Mesendoderm (in vitro differentiated cells): ENCODE results near the gene CR1. TPM values are rescaled to one million over a fixed set of nuclear protein-coding genes. Genes with fewer than 3 reads are reported as not detected.

Experiments
- DNase-seq: peaks from one replicate; pipeline ENCODE4 v3.0.0; 2013
- H2AK5ac ChIP-seq: 2 replicates; pipeline ENCODE4 v1.6.1; 2013; ENCODE audit warnings: low read length, inconsistent platforms
- H2BK120ac ChIP-seq: 2 replicates; pipeline ENCODE4 v1.6.1; 2013; ENCODE audit warnings: low read depth, mild to moderate bottlenecking, low read length, moderate library complexity, mixed read lengths
- H2BK15ac ChIP-seq: replicated peaks from 2 replicates; pipeline ENCODE4 v1.6.1; 2013; ENCODE audit warnings: low read depth, mild to moderate bottlenecking, moderate library complexity
- H2BK5ac ChIP-seq: 2 replicates; pipeline ENCODE4 v1.6.1; 2013; ENCODE audit warnings: low read length, inconsistent platforms
- H3K18ac ChIP-seq: 2 replicates; pipeline ENCODE4 v1.6.1; 2013; ENCODE audit warnings: mild to moderate bottlenecking, low read length, mixed read lengths
- H3K23ac ChIP-seq: one replicate; pipeline ENCODE4 v1.6.1; 2013; ENCODE audit warnings: low read length
- H3K27ac ChIP-seq: 2 replicates; pipeline ENCODE4 v1.5.1; 2013; ENCODE audit warnings: low read depth, mild to moderate bottlenecking, inconsistent platforms, low read length, moderate library complexity
- H3K27me3 ChIP-seq: 2 replicates; pipeline ENCODE4 v1.6.1; 2013; ENCODE audit warnings: low read length, control low read depth, mild to moderate bottlenecking, inconsistent platforms; ENCODE audit not compliant: insufficient read depth, poor library complexity
- H3K36me3 ChIP-seq: 2 replicates; pipeline ENCODE4 v1.6.1; 2013; ENCODE audit warnings: low read length, inconsistent platforms; ENCODE audit not compliant: control insufficient read depth, insufficient read depth
- H3K4ac ChIP-seq: one replicate; pipeline ENCODE4 v1.6.1; 2013; ENCODE audit warnings: low read depth, mild to moderate bottlenecking, low read length, moderate library complexity
- H3K4me1 ChIP-seq: 2 replicates; pipeline ENCODE4 v1.6.1; 2013; ENCODE audit warnings: low read depth, low read length, inconsistent platforms; ENCODE audit not compliant: control insufficient read depth
- H3K4me2 ChIP-seq: 2 replicates; pipeline ENCODE4 v1.6.1; 2013; ENCODE audit warnings: low read length
- H3K4me3 ChIP-seq: 2 replicates; pipeline ENCODE4 v1.5.1; 2013; ENCODE audit warnings: mild to moderate bottlenecking, low read length
- H3K56ac ChIP-seq: one replicate; pipeline ENCODE4 v1.6.1; 2013; ENCODE audit warnings: low read length
- H3K79me1 ChIP-seq: 2 replicates; pipeline ENCODE4 v1.6.1; 2013; ENCODE audit warnings: low read length, inconsistent platforms
- H3K79me2 ChIP-seq: 2 replicates; pipeline ENCODE4 v1.6.1; 2013; ENCODE audit warnings: mild to moderate bottlenecking, low read length; ENCODE audit not compliant: control insufficient read depth, insufficient read depth
- H3K9ac ChIP-seq: 2 replicates; pipeline ENCODE4 v1.6.1; 2013; ENCODE audit warnings: low read length, inconsistent platforms
- H4K5ac ChIP-seq: one replicate; pipeline ENCODE4 v1.6.1; 2013; ENCODE audit warnings: low read length
- H4K8ac ChIP-seq: one replicate; pipeline ENCODE4 v1.6.1; 2013; ENCODE audit warnings: low read depth, mild to moderate bottlenecking, control low read depth, low read length, moderate library complexity
- WGBS: extraction: QIAGEN DNeasy Blood & Tissue Kit; methylation state at CpG from one replicate; pipeline ENCODE4 v1.1.7; 2013; ENCODE audit warnings: low lambda C conversion rate, missing lambda C conversion rate; ENCODE audit not compliant: insufficient coverage; ENCODE audit errors: extremely low coverage; 5-methylcytosine and 5-hydroxymethylcytosine counted together
- polyA plus RNA-seq, 2 experiments: library from polyadenylated mRNA; stranded (reverse); fragments of 200-250 nt; gene quantifications; one replicate each; pipeline ENCODE4 v1.2.3, GENCODE V29; 2013

Gene CR1
- 0.10 TPM for polyA plus RNA-seq (2013, experiment 1 of 2)
- 0.07 TPM for polyA plus RNA-seq (2013, experiment 2 of 2)

- H3K4me3 ChIP-seq, result no peak within 1 kb of the TSS
- peak; percentile 28 for DNase-seq
- H3K27me3 ChIP-seq, result peaks cover 4% of the 10 kb centered on the region
- no CpG with 5 or more reads among the region's 68 CpGs for WGBS
- no peaks in the 10 kb centered on the region for H3K79me1 ChIP-seq
- no peak within 1 kb of the TSS for H2BK15ac ChIP-seq
- no peak within 1 kb of the TSS for H4K8ac ChIP-seq
- no peaks in the 10 kb centered on the region for H3K4me1 ChIP-seq
- no peaks in the 10 kb centered on the region for H3K79me2 ChIP-seq
- H3K56ac ChIP-seq, result peak within 1 kb of the TSS; percentile 69
- H3K4me2 ChIP-seq, result peak within 1 kb of the TSS; percentile 45
- H2BK5ac ChIP-seq, result no peak within 1 kb of the TSS
- no peak within 1 kb of the TSS for H4K5ac ChIP-seq
- H3K4ac ChIP-seq, result no peak within 1 kb of the TSS
- H3K9ac ChIP-seq, result peak within 1 kb of the TSS; percentile 50
- no peaks in the 10 kb centered on the region for H3K36me3 ChIP-seq
- H3K27ac ChIP-seq, result no peak within 1 kb of the TSS
- H3K18ac ChIP-seq, result no peak within 1 kb of the TSS
- H2BK120ac ChIP-seq, result no peak within 1 kb of the TSS
- no peak within 1 kb of the TSS for H2AK5ac ChIP-seq
- no peak within 1 kb of the TSS for H3K23ac ChIP-seq
Observed at GRCh38 chr1:207495801-207496792, at the start of gene CR1. CR1 (plus strand) TSS chr1:207496157; CDS start chr1:207496268, 111 bp downstream.

GRCh38 chr1:207453710-207454045, 42.3 kb upstream of the CR1 start:
- Histone ChIP-seq H3K4me3 (no peak overlapping the region), H3K36me3 (no peaks in the 10 kb centered on the region), H2BK15ac (no peak overlapping the region)

GRCh38 chr1:207454046-207454964, 41.7 kb upstream of the CR1 start, which contains the start of gene CR2:
CR2 (plus strand) TSS chr1:207454328; CDS start chr1:207454419, 91 bp downstream.
- Histone ChIP-seq H3K27me3 (peaks cover 8% of the 10 kb centered on the region), H3K4ac (no peak within 1 kb of the TSS), H3K4me2 (peak within 1 kb of the TSS; percentile 76), H3K4me3 (no peak within 1 kb of the TSS), H2BK5ac (no peak within 1 kb of the TSS), H3K18ac (no peak within 1 kb of the TSS), H2BK120ac (no peak within 1 kb of the TSS), H3K56ac (peak within 1 kb of the TSS; percentile 58), H3K9ac (peak within 1 kb of the TSS; percentile 39), H3K36me3 (no peaks in the 10 kb centered on the region), H3K4me1 (no peaks in the 10 kb centered on the region), H3K23ac (no peak within 1 kb of the TSS), H2BK15ac (no peak within 1 kb of the TSS), H4K5ac (no peak within 1 kb of the TSS), H2AK5ac (no peak within 1 kb of the TSS), H3K79me1 (no peaks in the 10 kb centered on the region), H3K27ac (no peak within 1 kb of the TSS), H3K79me2 (no peaks in the 10 kb centered on the region), H4K8ac (no peak within 1 kb of the TSS)
- WGBS, result no CpG with 5 or more reads among the region's 75 CpGs
- peak; percentile 70 for DNase-seq

More at GRCh38 chr1:207453710-207454045, 42.3 kb upstream of the CR1 start:
- no peak for DNase-seq
- Histone ChIP-seq H3K27ac (no peak overlapping the region), H3K4ac (no peak overlapping the region), H3K4me1 (no peaks in the 10 kb centered on the region), H4K8ac (no peak overlapping the region), H3K18ac (no peak overlapping the region), H3K56ac (no peak overlapping the region), H4K5ac (no peak overlapping the region), H2BK5ac (no peak overlapping the region), H3K4me2 (no peak overlapping the region), H2AK5ac (no peak overlapping the region), H3K27me3 (peaks cover 8% of the 10 kb centered on the region), H2BK120ac (no peak overlapping the region), H3K79me2 (no peaks in the 10 kb centered on the region), H3K9ac (no peak overlapping the region), H3K79me1 (no peaks in the 10 kb centered on the region), H3K23ac (no peak overlapping the region)
- WGBS, result no CpG with 5 or more reads among the region's 1 CpG

- H3K27me3 ChIP-seq, result peaks cover 8% of the 10 kb centered on the region
- no peak overlapping the region for H3K18ac ChIP-seq
- H3K4me3 ChIP-seq, result no peak overlapping the region
- H4K8ac ChIP-seq, result no peak overlapping the region
- H3K56ac ChIP-seq, result no peak overlapping the region
- H3K79me1 ChIP-seq, result no peaks in the 10 kb centered on the region
- H3K36me3 ChIP-seq, result no peaks in the 10 kb centered on the region
- H2BK15ac ChIP-seq, result no peak overlapping the region
- H2BK5ac ChIP-seq, result no peak overlapping the region
- H2AK5ac ChIP-seq, result no peak overlapping the region
- H3K4me2 ChIP-seq, result no peak overlapping the region
- H2BK120ac ChIP-seq, result no peak overlapping the region
- no peak overlapping the region for H3K9ac ChIP-seq
- no peak overlapping the region for H3K4ac ChIP-seq
- H3K23ac ChIP-seq, result no peak overlapping the region
- no peak overlapping the region for H3K27ac ChIP-seq
- no peak overlapping the region for H4K5ac ChIP-seq
- DNase-seq, result no peak
- whole genome bisulfite sequencing, result no CpG with 5 or more reads among the region's 6 CpGs
- no peaks in the 10 kb centered on the region for H3K4me1 ChIP-seq
- H3K79me2 ChIP-seq, result no peaks in the 10 kb centered on the region
Observed at GRCh38 chr1:207455183-207455754, 40.7 kb upstream of the CR1 start.

GRCh38 chr1:207458414-207458813, 37.5 kb upstream of the CR1 start:
- Histone ChIP-seq H3K27me3 (peaks cover 6% of the 10 kb centered on the region), H3K56ac (no peak overlapping the region), H4K8ac (no peak overlapping the region), H2BK5ac (no peak overlapping the region), H3K4me3 (no peak overlapping the region), H2BK15ac (no peak overlapping the region), H3K27ac (no peak overlapping the region), H3K23ac (no peak overlapping the region), H2BK120ac (no peak overlapping the region), H3K4ac (no peak overlapping the region), H3K36me3 (no peaks in the 10 kb centered on the region), H3K79me1 (no peaks in the 10 kb centered on the region), H2AK5ac (no peak overlapping the region), H3K4me1 (no peaks in the 10 kb centered on the region), H3K18ac (no peak overlapping the region), H4K5ac (no peak overlapping the region), H3K9ac (no peak overlapping the region), H3K79me2 (no peaks in the 10 kb centered on the region), H3K4me2 (no peak overlapping the region)
- no CpG with 5 or more reads among the region's 1 CpG for WGBS
- no peak for DNase-seq
